PC-9 (cell line): ENCODE results near the gene HMG20A.

Experiments
- CTCF ChIP-seq: fragments of 200-600 bp; sonication (generic); conservative IDR thresholded peaks from 2 replicates; pipeline ENCODE4 v1.6.1; 2017; ENCODE audit warnings: mixed run types, antibody characterized with exemption, mild to moderate bottlenecking, moderate library complexity
- EZH2 ChIP-seq: fragments of 200-600 bp; sonication (generic); IDR thresholded peaks from 2 replicates; pipeline ENCODE4 v1.8.0; 2017; ENCODE audit warnings: antibody characterized with exemption, low read depth

GRCh38 chr15:77530576-77530975 is 109.9 kb downstream of the HMG20A start:
- no peak for TF ChIP-seq EZH2
- no peak for TF ChIP-seq CTCF
